Ascending aorta (tissue), 2 donors: ENCODE results near the gene CD8B2. TPM values are rescaled to one million over a fixed set of nuclear protein-coding genes. Genes with fewer than 3 reads are reported as not detected.

Experiments
- DNase-seq, 2 donors: peaks; one replicate each; pipeline ENCODE4 v3.0.0-alpha.2; 2019; ENCODE audit warnings: low spot score in 2 of 2
- H3K27ac ChIP-seq, 2 donors: fragments of 200-600 bp; sonication (generic); one replicate each; pipeline ENCODE4 v1.5.1; 2016 to 2017; ENCODE audit warnings: mild to moderate bottlenecking in 1 of 2
- H3K27me3 ChIP-seq: fragments of 200-600 bp; sonication (generic); one replicate; pipeline ENCODE4 v1.5.1; 2017
- H3K36me3 ChIP-seq, 2 donors: fragments of 200-600 bp; sonication (generic); one replicate each; pipeline ENCODE4 v1.5.1; 2016
- H3K4me1 ChIP-seq, 2 donors: fragments of 200-600 bp; sonication (generic); one replicate each; pipeline ENCODE4 v1.5.1; 2016 to 2017; ENCODE audit warnings: mild to moderate bottlenecking in 1 of 2
- H3K4me3 ChIP-seq, 2 donors: fragments of 200-600 bp; sonication (generic); one replicate each; pipeline ENCODE4 v1.5.1; 2016 to 2017; ENCODE audit warnings: mild to moderate bottlenecking in 1 of 2
- H3K9me3 ChIP-seq, 2 donors: fragments of 200-600 bp; sonication (generic); one replicate each; pipeline ENCODE4 v1.5.1; 2016
- intact Hi-C: fragments of 100-400 bp; cut with DNase I; formaldehyde crosslinking; loops from one replicate; pipeline ENCODE4 v1.15.1; 2023
- total RNA-seq: library from RNA; depleted of rRNA; stranded (reverse); fragments of >200 nt; gene quantifications from one replicate; pipeline ENCODE4 v1.1.0, GENCODE V29; 2016
- TF ChIP-seq, protein P1 (sequence below), 3 experiments: fragments of 200-600 bp in 2 of 3; fragments of 450-650 bp in 1 of 3; sonication (generic) in 2 of 3; IDR thresholded peaks; one replicate each; pipeline ENCODE4 v1.5.1; 2016 to 2019; ENCODE audit warnings: antibody characterized with exemption in 3 of 3, mild to moderate bottlenecking in 1 of 3, moderate library complexity in 1 of 3

The CD8B2 gene
- total RNA-seq, 1 donor from 2014 or later = not detected

DNA sequence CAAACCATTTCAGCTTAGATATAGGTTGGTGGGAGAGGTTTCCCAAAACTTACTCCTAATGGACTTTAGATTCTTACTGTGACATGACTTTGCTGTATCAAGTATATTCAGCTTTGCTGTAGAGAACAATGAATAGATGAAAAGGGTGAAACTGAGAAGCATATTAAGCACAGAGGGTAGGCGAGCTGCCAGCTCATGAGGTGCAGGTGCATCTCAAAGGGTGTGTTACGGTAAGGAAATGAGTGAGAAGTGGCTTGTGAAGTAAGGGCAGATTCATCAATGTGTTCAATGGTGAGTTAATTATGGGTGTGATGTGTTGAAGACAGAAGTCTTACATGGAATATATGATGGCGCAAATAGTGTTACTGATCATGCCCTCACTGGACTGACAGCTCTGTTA lies 49.3 kb downstream of the CD8B2 start:
- Histone ChIP-seq H3K4me3 (no peak overlapping the region), H3K9me3 (no peaks in the 10 kb centered on the region), H3K36me3 (no peaks in the 10 kb centered on the region), H3K27ac (no peak overlapping the region), H3K4me1 (no peaks in the 10 kb centered on the region), H3K27me3 (no peaks in the 10 kb centered on the region)
- TF ChIP-seq, protein P1, sequence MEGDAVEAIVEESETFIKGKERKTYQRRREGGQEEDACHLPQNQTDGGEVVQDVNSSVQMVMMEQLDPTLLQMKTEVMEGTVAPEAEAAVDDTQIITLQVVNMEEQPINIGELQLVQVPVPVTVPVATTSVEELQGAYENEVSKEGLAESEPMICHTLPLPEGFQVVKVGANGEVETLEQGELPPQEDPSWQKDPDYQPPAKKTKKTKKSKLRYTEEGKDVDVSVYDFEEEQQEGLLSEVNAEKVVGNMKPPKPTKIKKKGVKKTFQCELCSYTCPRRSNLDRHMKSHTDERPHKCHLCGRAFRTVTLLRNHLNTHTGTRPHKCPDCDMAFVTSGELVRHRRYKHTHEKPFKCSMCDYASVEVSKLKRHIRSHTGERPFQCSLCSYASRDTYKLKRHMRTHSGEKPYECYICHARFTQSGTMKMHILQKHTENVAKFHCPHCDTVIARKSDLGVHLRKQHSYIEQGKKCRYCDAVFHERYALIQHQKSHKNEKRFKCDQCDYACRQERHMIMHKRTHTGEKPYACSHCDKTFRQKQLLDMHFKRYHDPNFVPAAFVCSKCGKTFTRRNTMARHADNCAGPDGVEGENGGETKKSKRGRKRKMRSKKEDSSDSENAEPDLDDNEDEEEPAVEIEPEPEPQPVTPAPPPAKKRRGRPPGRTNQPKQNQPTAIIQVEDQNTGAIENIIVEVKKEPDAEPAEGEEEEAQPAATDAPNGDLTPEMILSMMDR (IDR thresholded peaks at IDR 0.05) = no peak
- DNase-seq = no peak
- intact Hi-C loops = no loop called here

DNA sequence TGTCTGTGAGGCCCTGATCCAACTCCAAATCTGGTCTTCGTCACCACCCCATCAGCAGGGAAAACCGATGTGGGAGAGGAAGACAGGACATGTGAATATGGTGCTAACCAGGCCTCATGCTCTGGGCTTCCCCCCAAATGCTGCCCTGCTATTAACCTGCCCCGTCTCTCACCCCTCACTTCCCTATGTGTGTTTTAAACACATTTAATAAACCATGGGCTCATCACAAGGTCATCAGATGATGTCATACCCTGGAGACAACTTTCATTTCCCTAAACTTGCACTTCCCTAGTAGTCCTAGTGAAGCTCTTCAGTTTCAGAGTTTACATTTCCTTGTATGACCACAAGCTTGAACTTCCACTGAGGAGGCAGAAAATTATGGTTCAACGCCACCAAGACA lies 49.9 kb downstream of the CD8B2 start:
- Histone ChIP-seq H3K9me3 (no peaks in the 10 kb centered on the region), H3K27me3 (no peaks in the 10 kb centered on the region), H3K4me3 (no peak overlapping the region), H3K36me3 (no peaks in the 10 kb centered on the region), H3K27ac (no peak overlapping the region), H3K4me1 (no peaks in the 10 kb centered on the region)
- TF ChIP-seq, protein P1 (IDR thresholded peaks at IDR 0.05) = no peak
- intact Hi-C loops = no loop called here
- no peak for DNase-seq

DNA sequence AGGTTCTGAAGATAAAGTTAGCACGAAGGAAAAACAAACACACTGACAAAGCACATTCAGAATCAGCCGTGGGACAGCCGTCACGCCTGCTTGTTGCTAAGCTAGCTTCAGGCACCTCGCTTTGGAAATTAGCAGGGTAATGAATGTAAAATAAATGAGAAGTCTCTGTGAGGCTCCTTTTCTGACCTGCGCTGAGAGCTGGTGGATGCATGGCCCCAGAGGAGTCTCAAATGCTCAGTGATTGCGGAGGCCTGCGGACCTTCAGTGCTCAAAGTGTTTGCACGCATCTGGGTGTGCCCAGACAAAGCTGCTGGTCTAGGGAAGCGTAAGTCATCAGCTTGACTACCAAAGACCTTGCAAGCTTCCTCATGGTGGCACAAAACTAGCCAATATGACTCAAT lies 50.6 kb downstream of the CD8B2 start:
- H3K4me3 ChIP-seq = no peak overlapping the region
- no peak overlapping the region for H3K27ac ChIP-seq
- H3K9me3 ChIP-seq = no peaks in the 10 kb centered on the region
- intact Hi-C loops = no loop called here
- no peaks in the 10 kb centered on the region for H3K27me3 ChIP-seq
- H3K36me3 ChIP-seq = no peaks in the 10 kb centered on the region
- no peak for DNase-seq
- TF ChIP-seq, protein P1 (IDR thresholded peaks at IDR 0.05) = no peak
- H3K4me1 ChIP-seq = no peaks in the 10 kb centered on the region

DNA sequence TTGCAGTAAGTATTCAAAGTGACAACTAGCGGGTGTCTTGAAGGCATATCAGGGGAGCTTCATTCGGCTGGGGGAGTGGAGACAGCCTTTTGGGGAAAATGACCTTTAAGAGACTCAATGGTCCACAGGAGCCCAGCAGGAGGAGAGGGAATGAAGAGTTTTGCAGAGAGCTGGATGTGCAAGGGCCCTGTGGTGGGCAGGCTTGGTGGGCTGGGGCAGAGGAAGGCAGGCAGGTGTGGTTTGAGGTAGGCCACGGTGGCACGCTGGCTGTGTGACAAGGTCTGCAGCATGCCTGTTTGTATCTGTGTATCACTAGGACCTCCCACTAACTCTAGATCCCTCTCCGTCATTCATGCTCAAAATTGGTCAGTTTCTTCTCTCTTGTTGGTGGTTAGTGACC lies 53.7 kb downstream of the CD8B2 start:
- intact Hi-C loops = no loop called here

DNA sequence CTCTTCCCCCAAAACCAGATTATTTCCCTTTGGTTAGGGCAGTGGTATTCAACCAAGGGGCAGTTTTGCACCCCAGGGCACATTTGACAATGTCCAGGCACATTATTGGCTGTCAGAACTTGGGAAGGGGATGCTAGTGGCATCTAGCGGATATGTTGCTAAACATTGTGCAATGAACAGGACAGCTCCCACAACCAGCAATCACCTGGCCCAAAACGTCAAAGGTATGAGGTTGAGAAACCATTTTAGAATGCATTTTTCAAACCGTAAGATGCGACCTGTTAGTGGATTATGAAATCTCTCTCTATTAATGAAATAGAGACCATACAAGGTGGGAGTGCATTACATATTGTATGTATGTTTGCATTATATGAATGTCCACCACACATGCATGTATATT lies 54.2 kb downstream of the CD8B2 start:
- no peaks in the 10 kb centered on the region for H3K9me3 ChIP-seq
- DNase-seq = no peak
- H3K36me3 ChIP-seq = no peaks in the 10 kb centered on the region
- no peaks in the 10 kb centered on the region for H3K4me1 ChIP-seq
- H3K27ac ChIP-seq = no peak overlapping the region
- intact Hi-C loops = no loop called here
- no peaks in the 10 kb centered on the region for H3K27me3 ChIP-seq
- TF ChIP-seq, protein P1 (IDR thresholded peaks at IDR 0.05) = no peak
- H3K4me3 ChIP-seq = no peak overlapping the region

More for the DNA sequence above, 53.7 kb downstream of the CD8B2 start:
- TF ChIP-seq, protein P1 (IDR thresholded peaks at IDR 0.05) = no peak
- no peak overlapping the region for H3K4me3 ChIP-seq
- no peak for DNase-seq
- no peaks in the 10 kb centered on the region for H3K9me3 ChIP-seq
- no peaks in the 10 kb centered on the region for H3K4me1 ChIP-seq
- no peaks in the 10 kb centered on the region for H3K36me3 ChIP-seq
- H3K27me3 ChIP-seq = no peaks in the 10 kb centered on the region
- H3K27ac ChIP-seq = no peak overlapping the region

DNA sequence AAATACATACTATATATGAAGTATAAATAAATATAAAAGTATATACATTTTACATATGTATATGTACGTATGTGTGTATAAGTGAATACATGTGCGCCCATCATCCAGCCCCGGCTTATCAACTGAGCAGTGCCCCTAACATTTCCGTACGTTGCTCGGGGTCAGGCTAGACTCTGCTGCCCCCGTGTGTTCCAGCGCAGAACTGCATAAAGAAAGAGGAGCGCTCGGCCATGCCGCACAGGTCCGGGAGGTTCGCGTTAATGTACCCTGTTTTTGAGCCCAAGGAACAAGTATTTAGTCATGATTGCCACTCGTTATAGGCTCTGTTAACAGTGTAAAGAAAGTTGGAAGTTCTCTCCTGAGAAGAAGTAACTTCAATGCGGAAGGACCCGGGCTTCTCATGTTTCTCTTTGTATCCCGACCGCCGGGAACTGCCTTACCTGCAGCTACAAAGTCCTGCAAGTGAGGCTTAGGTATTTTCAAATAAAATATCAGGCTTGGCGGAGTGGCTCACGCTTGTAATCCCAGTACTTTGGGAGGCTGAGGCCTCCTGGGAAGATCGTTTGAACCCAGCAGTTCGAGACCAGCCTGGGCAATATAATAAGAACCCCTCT lies 55.7 kb downstream of the CD8B2 start:
- no peaks in the 10 kb centered on the region for H3K9me3 ChIP-seq
- intact Hi-C loops = loop anchor here (1.0 to 2.0 kb wide), 2 partner anchors 40 to 439 kb away; no protein-coding TSS in a partner anchor
- H3K36me3 ChIP-seq = no peaks in the 10 kb centered on the region
- DNase-seq = peak in 1 of 2 donors; percentile 77
- H3K4me1 ChIP-seq = no peaks in the 10 kb centered on the region
- H3K27me3 ChIP-seq = no peaks in the 10 kb centered on the region
- peak overlapping the region in 1 of 2 donors; percentile 39 for H3K4me3 ChIP-seq
- H3K27ac ChIP-seq = no peak overlapping the region
- TF ChIP-seq, protein P1 (IDR thresholded peaks at IDR 0.05) = peak; percentile 62 to 96 (median 95)
